ENCODE data around the gene PARVA.

GRCh38 chr11:12467610-12468009 lies 90.2 kb downstream of the PARVA start:
- no peak for TF ChIP-seq CTCF (IDR thresholded peaks at IDR 0.05)
- no peak for TF ChIP-seq EP300 (IDR thresholded peaks at IDR 0.05)
- TF ChIP-seq POLR2A (IDR thresholded peaks at IDR 0.05) = no peak
